ENCODE data around the gene SHBG.
"Not testable (repeated sequence)": the region's sequence is repeated elsewhere in the genome, so short reads cannot be mapped to it uniquely, and the experiment has no call there.

The SHBG gene

GRCh38 chr17:7626307-7626706, 3.6 kb upstream of the SHBG start:
- Mint-ChIP-seq H3K9me3 (no peaks in the 10 kb centered on the region), H3K27ac (no peak overlapping the region)

GRCh38 chr17:7626956-7627249, 3.0 kb upstream of the SHBG start:
- H3K36me3 Mint-ChIP-seq (ENCODE audit: low read depth), result peaks cover 2% of the 10 kb centered on the region
- H3K27me3 Mint-ChIP-seq (ENCODE audit: low read depth), result no peaks in the 10 kb centered on the region
- H3K9me3 Mint-ChIP-seq, result no peaks in the 10 kb centered on the region
- peak overlapping the region; percentile 95 for H3K4me3 Mint-ChIP-seq
- no peak overlapping the region for H3K27ac Mint-ChIP-seq
- H3K4me1 Mint-ChIP-seq (ENCODE audit: low read depth), result peaks cover 5% of the 10 kb centered on the region

More at GRCh38 chr17:7626307-7626706, 3.6 kb upstream of the SHBG start:
- Mint-ChIP-seq H3K27me3 (ENCODE audit: low read depth) (no peaks in the 10 kb centered on the region), H3K4me1 (ENCODE audit: low read depth) (peaks cover 5% of the 10 kb centered on the region), H3K4me3 (peak overlapping the region; percentile 95), H3K36me3 (ENCODE audit: low read depth) (peaks cover 2% of the 10 kb centered on the region)

- Mint-ChIP-seq H3K4me3 (peak within 1 kb of the TSS; percentile 95), H3K9me3 (no peaks in the 10 kb centered on the region), H3K27me3 (ENCODE audit: low read depth) (no peaks in the 10 kb centered on the region), H3K27ac (peak within 1 kb of the TSS; percentile 72), H3K36me3 (ENCODE audit: low read depth) (peaks cover 2% of the 10 kb centered on the region), H3K4me1 (ENCODE audit: low read depth) (peaks cover 8% of the 10 kb centered on the region)
Observed at GRCh38 chr17:7627250-7628121, 2.4 kb upstream of the SHBG start, which contains the start of gene SAT2. SAT2 (minus strand) TSS chr17:7627821; CDS start chr17:7627635, 186 bp downstream.

GRCh38 chr17:7631398-7632380, 1.8 kb downstream of the SHBG start:
- Mint-ChIP-seq H3K27ac (no peak overlapping the region), H3K36me3 (ENCODE audit: low read depth) (no peaks in the 10 kb centered on the region), H3K27me3 (ENCODE audit: low read depth) (no peaks in the 10 kb centered on the region), H3K4me3 (no peak overlapping the region), H3K4me1 (ENCODE audit: low read depth) (peaks cover 8% of the 10 kb centered on the region), H3K9me3 (no peaks in the 10 kb centered on the region)

- H3K9me3 Mint-ChIP-seq, result no peaks in the 10 kb centered on the region
- H3K27me3 Mint-ChIP-seq (ENCODE audit: low read depth), result no peaks in the 10 kb centered on the region
- peaks cover 4% of the 10 kb centered on the region for H3K4me1 Mint-ChIP-seq (ENCODE audit: low read depth)
- no peaks in the 10 kb centered on the region for H3K36me3 Mint-ChIP-seq (ENCODE audit: low read depth)
- no peak overlapping the region for H3K4me3 Mint-ChIP-seq
- no peak overlapping the region for H3K27ac Mint-ChIP-seq
Observed at GRCh38 chr17:7632492-7632894, 2.6 kb downstream of the SHBG start.

GRCh38 chr17:7633093-7633492, 3.2 kb downstream of the SHBG start:
- no peak overlapping the region for H3K4me3 Mint-ChIP-seq
- no peak overlapping the region for H3K27ac Mint-ChIP-seq
- H3K4me1 Mint-ChIP-seq (ENCODE audit: low read depth), result peaks cover 4% of the 10 kb centered on the region
- H3K27me3 Mint-ChIP-seq (ENCODE audit: low read depth), result no peaks in the 10 kb centered on the region
- H3K9me3 Mint-ChIP-seq, result no peaks in the 10 kb centered on the region
- H3K36me3 Mint-ChIP-seq (ENCODE audit: low read depth), result no peaks in the 10 kb centered on the region

- Mint-ChIP-seq H3K27me3 (ENCODE audit: low read depth) (peaks cover 8% of the 10 kb centered on the region), H3K9me3 (no peaks in the 10 kb centered on the region), H3K4me1 (ENCODE audit: low read depth) (peaks cover 4% of the 10 kb centered on the region), H3K36me3 (ENCODE audit: low read depth) (no peaks in the 10 kb centered on the region), H3K4me3 (no peak overlapping the region), H3K27ac (no peak overlapping the region)
Observed at GRCh38 chr17:7634384-7634783, 4.4 kb downstream of the SHBG start.

GRCh38 chr17:7636163-7636562, 6.2 kb downstream of the SHBG start:
- H3K27me3 Mint-ChIP-seq (ENCODE audit: low read depth), result peaks cover 13% of the 10 kb centered on the region
- H3K4me3 Mint-ChIP-seq, result no peak overlapping the region
- no peaks in the 10 kb centered on the region for H3K9me3 Mint-ChIP-seq
- no peaks in the 10 kb centered on the region for H3K36me3 Mint-ChIP-seq (ENCODE audit: low read depth)
- H3K27ac Mint-ChIP-seq, result no peak overlapping the region
- peaks cover 4% of the 10 kb centered on the region for H3K4me1 Mint-ChIP-seq (ENCODE audit: low read depth)

GRCh38 chr17:7640783-7641182, 10.8 kb downstream of the SHBG start:
- Mint-ChIP-seq H3K9me3 (no peaks in the 10 kb centered on the region), H3K4me1 (ENCODE audit: low read depth) (peaks cover 16% of the 10 kb centered on the region), H3K27me3 (ENCODE audit: low read depth) (peaks cover 18% of the 10 kb centered on the region), H3K27ac (no peak overlapping the region), H3K4me3 (no peak overlapping the region), H3K36me3 (ENCODE audit: low read depth) (no peaks in the 10 kb centered on the region)

- peaks cover 22% of the 10 kb centered on the region for H3K27me3 Mint-ChIP-seq (ENCODE audit: low read depth)
- peak overlapping the region; percentile 47 for H3K27ac Mint-ChIP-seq
- peaks cover 18% of the 10 kb centered on the region for H3K4me1 Mint-ChIP-seq (ENCODE audit: low read depth)
- H3K9me3 Mint-ChIP-seq; H3K36me3 Mint-ChIP-seq (ENCODE audit: low read depth): not testable (repeated sequence)
- H3K4me3 Mint-ChIP-seq, result peak overlapping the region; percentile 65
Observed at GRCh38 chr17:7641635-7642034, 11.7 kb downstream of the SHBG start.

GRCh38 chr17:7644775-7645174, 14.8 kb downstream of the SHBG start:
- Mint-ChIP-seq H3K9me3 (no peaks in the 10 kb centered on the region), H3K4me3 (peak overlapping the region; percentile 30), H3K27ac (peak overlapping the region; percentile 41), H3K27me3 (ENCODE audit: low read depth) (peaks cover 21% of the 10 kb centered on the region), H3K36me3 (ENCODE audit: low read depth) (no peaks in the 10 kb centered on the region), H3K4me1 (ENCODE audit: low read depth) (peaks cover 19% of the 10 kb centered on the region)

GRCh38 chr17:7646457-7646856, 16.5 kb downstream of the SHBG start:
- no peak overlapping the region for H3K27ac Mint-ChIP-seq
- H3K4me3 Mint-ChIP-seq, result no peak overlapping the region
- peaks cover 31% of the 10 kb centered on the region for H3K4me1 Mint-ChIP-seq (ENCODE audit: low read depth)
- H3K36me3 Mint-ChIP-seq (ENCODE audit: low read depth), result peaks cover 3% of the 10 kb centered on the region
- no peaks in the 10 kb centered on the region for H3K9me3 Mint-ChIP-seq
- H3K27me3 Mint-ChIP-seq (ENCODE audit: low read depth), result peaks cover 34% of the 10 kb centered on the region

GRCh38 chr17:7647018-7647417, 17.1 kb downstream of the SHBG start:
- Mint-ChIP-seq H3K27me3 (ENCODE audit: low read depth) (peaks cover 31% of the 10 kb centered on the region), H3K27ac (no peak overlapping the region), H3K4me1 (ENCODE audit: low read depth) (peaks cover 28% of the 10 kb centered on the region), H3K9me3 (no peaks in the 10 kb centered on the region), H3K36me3 (ENCODE audit: low read depth) (peaks cover 3% of the 10 kb centered on the region), H3K4me3 (no peak overlapping the region)

- no peak within 1 kb of the TSS for H3K27ac Mint-ChIP-seq
- no peaks in the 10 kb centered on the region for H3K9me3 Mint-ChIP-seq
- H3K36me3 Mint-ChIP-seq (ENCODE audit: low read depth), result peaks cover 3% of the 10 kb centered on the region
- H3K4me1 Mint-ChIP-seq (ENCODE audit: low read depth), result peaks cover 14% of the 10 kb centered on the region
- peaks cover 59% of the 10 kb centered on the region for H3K27me3 Mint-ChIP-seq (ENCODE audit: low read depth)
- H3K4me3 Mint-ChIP-seq, result peak within 1 kb of the TSS; percentile 83
Observed at GRCh38 chr17:7650509-7651096, 20.7 kb downstream of the SHBG start, which contains the start of gene ATP1B2. ATP1B2 (plus strand) TSS chr17:7650926; CDS start chr17:7651519, 593 bp downstream.

Data from T-helper 1 cell treated with Interleukin-12 subunit alpha and Interleukin-12 subunit beta and Interleukin-4 antibody, amounts not matched to agents 30 μg/mL and 1 μg/mL, for 36 hours (primary cell).